NCI-H2171 (cell line): Measurements from ENCODE around the gene CCBE1.
"Not testable (repeated sequence)": the region's sequence is repeated elsewhere in the genome, so short reads cannot be mapped to it uniquely, and the experiment has no call there.

Experiments used
- DNase-seq: peaks from one replicate; lab custom pipeline; 2025; lab: John Stamatoyannopoulos, UW

CCBE1 gene

GRCh38 chr18:59681521-59682004 lies 15.7 kb downstream of the CCBE1 start:
- peak; percentile 33 for DNase-seq

GRCh38 chr18:59681051-59681450 lies 16.2 kb downstream of the CCBE1 start:
- no peak for DNase-seq

GRCh38 chr18:59675346-59675745 lies 21.9 kb downstream of the CCBE1 start:
- no peak for DNase-seq

GRCh38 chr18:59674903-59675270 lies 22.3 kb downstream of the CCBE1 start:
- DNase-seq, result no peak

DNA sequence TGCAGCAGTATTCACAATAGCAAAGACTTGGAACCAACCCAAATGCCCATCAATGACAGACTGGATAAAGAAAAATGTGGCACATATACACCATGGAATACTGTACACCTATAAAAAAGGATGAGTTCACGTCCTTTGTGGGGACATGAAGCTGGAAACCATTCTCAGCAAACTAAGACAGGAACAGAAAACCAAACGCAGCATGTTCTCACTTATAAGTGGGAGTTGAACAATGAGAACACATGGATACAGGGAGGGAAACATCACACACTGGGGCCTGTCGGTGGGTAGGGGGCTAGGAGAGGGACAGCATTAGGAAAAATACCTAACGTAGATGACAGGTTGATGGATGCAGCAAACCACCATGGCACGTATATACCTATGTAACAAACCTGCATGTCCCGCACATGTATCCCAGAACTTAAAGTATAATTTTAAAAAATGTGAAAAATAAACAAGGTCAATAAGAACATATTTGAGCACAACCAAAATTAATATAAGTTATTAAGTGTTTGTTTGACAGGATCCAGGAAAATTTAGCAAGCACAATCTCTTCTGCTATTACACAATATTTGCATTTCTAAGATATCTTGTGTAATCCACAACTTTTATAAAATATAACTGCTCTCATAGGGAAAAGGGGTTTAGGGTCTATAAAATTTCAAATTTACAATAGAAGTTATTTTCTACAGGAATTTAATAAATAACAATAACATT lies 22.9 kb downstream of the CCBE1 start:
- DNase-seq, result no peak

- DNase-seq, result peak; percentile 90
These were observed 24.9 kb downstream of the CCBE1 start for GRCh38 chr18:59672235-59672711.

DNA sequence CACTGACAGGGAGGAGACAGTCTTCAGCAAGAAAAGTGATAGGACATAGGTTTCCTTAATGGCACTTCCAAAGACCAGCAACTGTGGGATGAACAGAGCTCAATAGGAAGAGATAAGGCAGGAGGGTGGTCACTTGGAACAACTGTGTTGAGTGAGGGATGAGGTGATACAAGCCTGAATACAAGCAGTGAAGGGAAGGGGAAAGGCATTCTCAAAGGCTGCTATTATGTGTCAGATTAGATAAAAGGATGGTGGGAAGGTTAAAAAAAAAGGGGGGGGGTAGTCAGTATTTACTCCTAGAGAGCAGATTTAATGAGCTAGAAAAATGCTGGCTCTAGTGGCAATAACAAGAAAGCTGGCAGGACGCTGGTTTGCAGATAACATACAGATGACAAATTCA lies 25.7 kb downstream of the CCBE1 start:
- DNase-seq, result no peak

- DNase-seq, result no peak
These were observed 27.2 kb downstream of the CCBE1 start for GRCh38 chr18:59669872-59670657.

- DNase-seq, result no peak
These were observed 29.7 kb downstream of the CCBE1 start for GRCh38 chr18:59667488-59667887.

DNA sequence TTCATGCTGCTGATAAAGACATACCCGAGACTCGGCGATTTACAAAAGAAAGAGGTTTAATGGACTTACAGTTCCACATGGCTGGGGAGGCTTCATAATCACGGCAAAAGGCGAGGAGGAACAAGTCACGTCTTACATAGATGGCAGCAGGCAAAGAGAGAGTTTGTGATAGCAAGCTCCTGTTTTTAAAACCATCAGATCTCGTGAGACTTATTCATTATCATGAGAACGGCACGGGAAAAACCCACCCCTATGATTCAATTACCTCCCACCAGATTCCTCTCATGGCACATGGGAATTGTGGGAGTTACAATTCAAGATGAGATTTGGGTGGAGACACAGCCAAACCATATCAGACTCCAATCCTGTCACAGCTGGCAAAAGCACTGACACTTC lies 31.2 kb downstream of the CCBE1 start:
- not testable (repeated sequence) for DNase-seq

GRCh38 chr18:59665057-59666006 lies 31.9 kb downstream of the CCBE1 start:
- no peak for DNase-seq

DNA sequence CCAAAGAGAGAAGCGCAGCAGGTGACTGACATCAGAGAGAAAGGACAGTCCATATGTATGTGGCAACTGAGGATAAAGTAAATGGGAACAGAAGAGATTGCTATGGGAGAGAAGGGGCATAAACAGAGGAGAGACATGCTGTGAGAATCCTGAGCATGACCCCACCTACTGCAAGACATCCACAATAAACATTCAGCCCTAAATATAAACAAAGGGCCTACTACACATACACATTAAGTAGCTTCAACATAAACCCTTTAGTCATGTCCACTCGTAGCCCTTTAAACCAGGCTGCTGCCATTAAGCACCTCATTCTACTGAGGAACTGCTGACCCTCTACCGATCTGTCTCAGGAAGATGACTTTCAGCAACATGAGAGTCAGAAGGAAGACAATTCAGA lies 32.9 kb downstream of the CCBE1 start:
- DNase-seq, result no peak

GRCh38 chr18:59663096-59663495 lies 34.1 kb downstream of the CCBE1 start:
- no peak for DNase-seq

DNA sequence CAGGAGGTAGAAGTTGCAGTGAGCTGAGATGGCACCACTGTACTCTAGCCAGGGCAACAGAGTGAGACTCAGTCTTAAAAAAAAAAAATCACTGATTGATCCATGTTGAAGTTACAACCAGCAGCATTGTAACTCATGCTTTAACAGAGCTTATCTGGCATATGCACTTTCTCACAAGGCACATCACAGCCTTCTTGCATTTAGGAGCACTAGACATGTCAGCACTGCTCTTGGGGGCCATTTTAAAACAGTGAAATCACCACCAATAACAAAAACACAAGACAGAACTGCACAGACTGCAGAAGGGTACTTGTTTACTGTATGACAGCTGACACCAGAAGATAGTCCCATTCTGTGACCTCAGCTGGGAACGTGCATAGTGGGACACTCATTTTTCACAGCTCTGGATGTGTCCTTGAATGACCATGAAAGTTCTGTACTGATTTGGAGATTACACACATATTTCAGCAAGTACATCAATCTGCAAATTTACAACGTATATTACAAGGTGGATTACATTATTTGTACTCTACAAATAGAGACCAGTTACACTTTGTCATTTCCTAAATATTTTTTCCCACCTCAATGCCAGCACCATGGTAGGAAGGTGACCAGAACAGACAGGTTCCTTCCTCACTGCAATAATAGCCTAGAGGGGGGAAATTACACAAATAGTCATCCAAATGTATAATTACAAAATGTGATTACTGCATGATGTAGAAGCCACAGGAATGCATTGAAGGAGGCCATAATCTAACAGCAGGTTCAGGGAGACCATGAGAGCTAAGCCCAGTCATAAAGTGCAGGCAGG lies 35.1 kb downstream of the CCBE1 start:
- no peak for DNase-seq

- no peak for DNase-seq
These were observed 36.2 kb downstream of the CCBE1 start for GRCh38 chr18:59660786-59661743.

DNA sequence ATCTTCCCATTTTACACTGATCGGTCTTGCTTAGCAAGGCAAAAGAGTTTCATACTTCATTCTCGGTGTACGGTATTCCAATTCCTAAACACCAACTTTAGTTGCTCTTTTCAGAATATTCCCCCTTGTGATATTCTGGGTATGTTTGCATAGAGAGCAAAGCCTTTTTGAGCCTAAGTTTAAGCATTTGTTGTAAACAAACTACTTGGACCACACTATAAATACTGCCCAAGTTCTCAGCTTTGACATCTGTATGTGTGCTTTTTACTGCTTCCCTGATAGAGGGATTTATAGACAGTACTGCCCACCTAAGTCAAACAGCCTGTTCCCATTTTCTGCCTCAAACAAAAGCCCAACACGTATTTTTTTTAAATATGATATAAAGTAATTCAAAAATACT lies 36.9 kb downstream of the CCBE1 start:
- no peak for DNase-seq

GRCh38 chr18:59659508-59660170 lies 37.6 kb downstream of the CCBE1 start:
- DNase-seq, result no peak

DNA sequence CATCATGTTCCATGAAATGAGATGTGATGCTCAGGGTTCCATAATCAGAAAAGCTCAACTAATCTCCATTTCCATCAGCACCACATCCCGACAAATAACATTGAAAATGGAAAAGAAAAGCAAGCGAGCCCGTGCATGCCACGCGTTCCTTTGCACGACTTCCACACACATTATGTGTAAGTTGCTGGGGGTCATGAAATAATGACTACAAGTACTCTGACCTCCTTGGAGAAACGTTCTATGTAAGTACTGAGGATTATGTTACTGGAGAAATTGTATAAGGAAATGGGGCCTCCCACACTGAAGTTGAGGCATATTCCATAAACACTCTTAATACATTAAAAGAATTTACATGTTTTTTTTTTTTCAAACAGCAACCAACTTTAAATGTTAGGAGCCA lies 38.3 kb downstream of the CCBE1 start:
- no peak for DNase-seq

DNA sequence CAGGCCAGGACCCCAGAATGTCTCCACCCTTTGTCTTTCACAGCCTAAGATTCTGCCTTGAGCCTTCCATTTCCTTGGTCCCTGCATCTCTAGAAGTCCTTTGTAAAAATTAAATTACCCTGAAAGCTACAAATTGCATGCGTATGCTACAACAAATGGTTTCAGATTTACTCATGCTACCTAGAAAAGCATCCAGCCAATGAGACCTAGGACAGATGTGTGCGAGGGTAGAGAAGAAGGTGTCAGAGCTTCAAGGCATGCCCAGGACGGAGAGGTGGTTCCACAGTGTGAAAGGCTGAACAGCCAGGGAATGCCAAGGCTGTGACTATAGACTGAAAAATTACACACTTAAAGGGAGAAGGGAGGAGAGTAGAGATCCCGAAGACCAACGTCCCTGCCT lies 40.2 kb downstream of the CCBE1 start:
- no peak for DNase-seq
